AG08395 (cell line): ENCODE results near the gene CHMP4B.
"Not testable (repeated sequence)": the region's sequence is repeated elsewhere in the genome, so short reads cannot be mapped to it uniquely, and the experiment has no call there.

ENCODE experiments used
- DNase-seq: peaks from one replicate; pipeline ENCODE4 v3.0.0; 2012; ENCODE audit warnings: mixed read lengths, low spot score

Gene CHMP4B

DNA sequence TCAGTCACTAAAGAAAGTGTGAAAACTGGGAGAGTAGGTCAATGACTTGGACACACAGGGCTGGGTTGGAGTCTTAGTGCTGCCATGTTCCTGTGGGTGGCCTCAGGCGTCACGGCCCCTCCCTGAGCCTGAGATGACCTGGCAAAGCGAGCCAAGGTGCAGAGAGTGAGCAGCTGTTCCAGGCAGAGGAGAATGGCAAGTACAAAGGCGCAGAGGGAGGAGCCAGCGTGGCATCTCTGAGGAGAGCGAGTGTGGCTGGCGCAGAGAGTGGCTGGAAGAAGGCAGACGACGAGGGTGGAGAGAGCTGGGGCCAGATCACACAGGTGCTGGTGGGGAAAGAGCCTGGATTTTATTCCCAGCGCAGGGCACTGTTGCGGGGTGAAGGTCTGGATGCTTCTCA is 20.6 kb upstream of the CHMP4B start:
- DNase-seq, result no peak

DNA sequence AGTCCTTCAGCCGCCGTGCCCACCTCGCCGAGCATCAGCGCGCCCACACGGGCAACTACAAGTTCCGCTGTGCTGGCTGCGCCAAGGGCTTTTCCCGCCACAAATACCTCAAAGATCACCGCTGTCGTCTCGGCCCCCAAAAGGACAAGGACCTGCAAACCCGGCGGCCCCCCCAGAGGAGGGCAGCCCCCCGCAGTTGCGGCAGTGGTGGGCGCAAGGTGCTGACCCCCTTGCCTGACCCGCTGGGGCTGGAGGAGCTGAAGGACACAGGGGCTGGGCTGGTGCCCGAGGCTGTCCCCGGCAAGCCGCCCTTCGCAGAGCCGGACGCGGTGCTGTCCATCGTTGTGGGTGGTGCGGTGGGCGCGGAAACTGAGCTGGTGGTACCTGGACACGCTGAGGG is 20.1 kb upstream of the CHMP4B start:
- no peak for DNase-seq

DNA sequence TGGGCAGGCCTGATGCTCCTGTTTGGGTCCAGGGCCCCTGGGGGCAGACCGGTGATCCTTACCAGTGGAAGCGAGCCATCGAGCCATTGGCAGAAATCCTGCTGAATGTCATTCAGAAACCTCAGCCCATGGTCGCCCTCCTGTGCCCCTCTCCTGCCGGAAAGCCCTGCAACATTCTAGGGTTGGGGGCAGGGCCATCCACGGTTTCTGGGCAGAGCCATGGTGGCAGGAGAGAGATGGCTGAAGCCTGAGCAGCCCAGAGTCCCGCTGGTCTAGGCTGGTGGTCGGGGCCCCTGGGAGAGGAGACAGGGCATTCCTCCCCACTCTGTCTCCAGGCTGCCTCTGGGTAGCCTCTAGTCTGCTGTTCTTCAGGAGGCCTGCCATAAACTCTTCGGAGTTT is 19.6 kb upstream of the CHMP4B start:
- no peak for DNase-seq

DNA sequence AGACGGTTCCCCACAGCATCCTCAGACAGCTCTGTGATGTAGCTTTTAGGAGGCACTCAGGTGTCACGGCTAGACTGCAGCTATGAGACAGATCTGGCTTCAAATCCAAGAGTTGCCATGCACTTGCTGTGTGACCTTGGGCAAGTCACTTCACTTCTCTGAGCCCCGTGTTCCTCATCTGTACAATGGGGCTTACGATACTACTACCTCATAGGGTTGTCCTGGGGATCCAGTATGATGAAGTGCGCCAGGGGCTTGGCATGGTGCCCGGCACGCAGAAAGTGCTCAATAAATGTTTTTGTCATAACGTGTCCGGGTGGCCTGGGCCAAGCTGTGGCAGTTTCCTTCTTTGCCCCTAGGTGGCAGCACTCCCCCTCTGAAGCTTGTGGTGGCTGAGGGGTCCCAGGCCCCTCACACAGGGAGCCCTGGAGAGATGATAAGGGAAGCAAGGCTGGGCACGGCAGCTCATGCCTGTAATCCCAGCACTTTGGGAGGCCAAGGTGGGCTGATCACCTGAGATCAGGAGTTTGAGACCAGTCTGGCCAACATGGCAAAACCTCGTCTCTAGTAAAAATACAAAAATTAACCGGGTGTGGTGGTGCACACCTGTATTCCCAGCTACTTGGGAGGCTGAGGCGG is 19.1 kb upstream of the CHMP4B start:
- DNase-seq, result peak; percentile 41

DNA sequence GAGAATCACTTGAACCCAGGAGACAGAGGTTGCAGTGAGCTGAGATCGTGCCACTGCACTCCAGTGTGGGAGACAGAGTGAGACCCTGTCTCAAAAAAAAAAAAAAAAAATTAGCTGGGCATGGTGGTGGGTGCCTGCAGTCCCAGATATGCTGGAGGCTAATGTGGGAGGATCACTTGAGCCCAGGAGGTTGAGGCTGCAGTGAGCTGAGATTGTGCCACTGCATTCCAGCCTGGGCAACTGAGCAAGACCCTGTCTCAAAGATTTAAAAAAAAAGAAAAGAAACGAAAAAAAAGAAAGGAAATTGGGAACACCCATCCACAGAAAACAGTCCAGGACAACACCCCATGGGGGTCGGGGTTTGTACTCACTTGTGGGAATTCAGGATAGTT is 18.6 kb upstream of the CHMP4B start:
- DNase-seq, result not testable (repeated sequence)

DNA sequence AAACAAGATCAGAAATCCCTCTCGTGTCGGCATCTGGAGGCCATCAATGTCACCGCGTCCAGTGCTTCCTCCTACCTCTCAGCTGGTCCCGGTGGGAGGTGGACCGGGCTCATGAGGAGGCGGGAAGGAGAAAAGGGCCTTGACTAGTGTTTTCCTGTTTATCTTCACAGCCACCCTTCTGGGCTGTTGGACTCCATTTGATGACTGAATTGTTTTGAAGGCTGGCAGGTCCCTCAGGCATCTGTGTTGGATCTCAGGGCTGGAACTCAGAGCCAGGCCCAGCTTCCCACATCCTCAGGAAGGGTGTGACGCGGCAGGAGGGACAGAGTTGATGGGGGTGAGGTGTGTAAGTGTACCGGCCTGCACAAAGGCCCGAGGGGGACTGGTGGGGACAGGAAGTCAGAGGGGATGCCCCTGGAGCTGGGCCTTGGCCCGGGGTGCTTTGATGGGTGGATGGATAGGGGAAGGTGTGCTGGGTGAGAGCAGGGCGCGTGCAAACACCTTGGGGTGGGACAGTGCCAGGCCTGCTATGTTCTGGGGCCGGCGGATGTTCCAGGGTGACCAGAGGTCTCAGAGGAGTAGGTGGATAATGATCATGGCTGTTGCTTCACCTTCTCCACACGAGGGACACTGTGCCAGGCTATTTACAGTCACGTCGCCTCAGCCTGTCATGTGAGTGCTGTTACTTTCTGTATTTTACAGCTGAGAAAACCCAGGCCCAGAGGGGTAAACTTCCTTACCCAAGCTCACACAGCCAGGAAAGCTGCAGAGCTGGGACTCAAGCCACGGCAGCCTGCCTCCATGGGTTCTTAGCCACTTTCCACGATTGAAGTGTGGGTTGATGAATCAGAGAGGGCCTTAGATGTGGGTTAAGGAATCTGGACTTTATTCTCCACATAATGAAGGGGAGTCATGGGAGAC is 17.9 kb upstream of the CHMP4B start:
- DNase-seq, result peak; percentile 42

DNA sequence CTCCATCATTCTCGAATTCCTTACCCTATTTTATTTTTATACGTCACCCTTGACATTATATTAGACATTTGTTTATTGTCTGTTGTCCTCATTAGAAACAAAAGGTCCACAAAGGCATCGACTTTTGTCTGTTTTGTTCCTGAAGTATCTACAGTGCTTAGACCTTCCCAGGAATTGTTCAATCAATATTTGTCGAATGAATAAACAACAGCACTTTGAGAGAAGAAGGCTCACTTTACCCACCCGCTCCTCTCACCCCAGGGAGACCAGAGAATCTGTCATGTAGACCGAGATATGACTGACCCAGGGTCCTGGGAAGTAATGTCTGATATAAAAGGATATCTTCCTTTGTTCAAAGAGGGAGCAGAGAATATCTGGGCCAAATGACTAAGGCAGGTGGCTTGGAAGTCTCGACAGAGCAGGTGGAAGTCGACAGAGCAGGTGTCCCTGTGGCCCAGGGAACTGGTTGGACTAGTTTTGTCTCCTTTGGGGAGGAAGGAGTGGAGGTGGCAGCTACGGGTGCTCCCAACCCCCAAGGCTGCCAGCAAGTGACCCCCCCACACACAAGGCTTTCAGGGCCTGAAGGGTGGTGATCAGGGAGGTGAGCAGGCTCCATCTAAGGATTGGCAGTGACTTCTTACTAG is 14.8 kb upstream of the CHMP4B start:
- no peak for DNase-seq

DNA sequence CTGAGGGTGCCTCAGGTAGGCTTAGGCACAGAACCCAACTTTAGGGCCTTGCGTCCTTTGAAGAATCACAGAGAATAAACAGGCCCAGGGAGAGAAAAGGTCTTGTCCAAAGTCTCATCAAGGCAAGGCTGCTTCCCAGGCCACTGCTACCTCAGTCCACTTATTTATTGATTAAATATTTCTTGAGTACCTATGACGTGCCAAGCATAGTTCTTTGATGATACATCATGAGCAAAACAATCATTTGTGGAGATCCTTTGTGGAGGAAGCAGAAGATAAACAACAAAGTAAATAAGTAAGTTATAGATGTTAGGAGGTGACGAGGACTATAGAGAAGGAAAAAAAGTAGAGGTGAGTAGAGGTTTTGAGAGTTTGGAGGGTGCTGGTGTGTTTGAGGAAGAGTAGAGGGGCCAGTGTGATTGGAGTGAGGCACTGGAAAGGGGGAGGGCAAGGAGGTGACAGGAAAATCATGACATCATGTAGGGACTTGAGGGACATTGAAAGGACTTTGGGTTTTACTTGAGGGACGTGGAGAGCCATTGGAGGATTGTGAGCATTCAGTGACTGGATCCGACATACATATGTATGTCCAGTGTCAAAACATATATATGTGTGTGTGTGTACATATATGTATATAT is 14.1 kb upstream of the CHMP4B start:
- DNase-seq, result no peak

DNA sequence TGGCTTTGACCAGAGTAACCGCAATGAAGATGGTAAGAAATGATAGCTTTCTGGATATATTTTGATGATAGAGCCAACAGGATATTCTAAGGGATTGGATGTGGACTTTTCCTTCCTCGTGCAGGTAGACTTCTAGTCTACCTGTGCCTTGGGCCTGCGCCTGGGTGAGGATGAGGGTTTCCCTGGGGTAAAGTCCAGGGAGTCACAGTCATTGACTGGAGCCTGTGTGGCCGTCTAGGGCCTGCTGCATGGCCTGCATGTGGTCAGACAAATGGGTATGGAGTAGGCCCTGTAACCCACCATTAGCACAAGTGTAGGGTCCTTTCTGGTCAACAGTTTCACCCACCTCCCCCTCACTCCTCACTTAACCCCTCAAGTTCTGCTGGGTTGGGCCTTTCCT is 12.7 kb upstream of the CHMP4B start:
- DNase-seq, result no peak

DNA sequence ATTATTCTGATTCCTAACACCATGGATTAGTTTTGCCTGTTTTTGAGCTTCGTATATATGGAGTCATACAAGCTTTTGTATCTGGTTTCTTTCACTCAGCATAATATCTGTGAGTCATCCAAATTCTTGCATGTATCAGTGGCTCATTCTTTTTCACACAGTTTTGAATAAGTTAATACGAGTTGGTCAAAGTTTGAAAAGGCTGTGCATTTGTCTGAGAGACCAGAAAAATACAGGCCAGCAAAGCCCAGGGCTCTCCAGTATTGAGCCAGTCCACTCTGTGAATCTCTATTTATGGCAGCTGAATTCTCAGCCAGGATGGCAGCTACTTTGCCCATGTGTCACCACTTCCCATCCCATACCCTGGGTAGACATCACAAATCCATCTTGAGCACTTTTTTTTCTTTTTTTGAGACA is 7.2 kb upstream of the CHMP4B start:
- peak; percentile 71 for DNase-seq

DNA sequence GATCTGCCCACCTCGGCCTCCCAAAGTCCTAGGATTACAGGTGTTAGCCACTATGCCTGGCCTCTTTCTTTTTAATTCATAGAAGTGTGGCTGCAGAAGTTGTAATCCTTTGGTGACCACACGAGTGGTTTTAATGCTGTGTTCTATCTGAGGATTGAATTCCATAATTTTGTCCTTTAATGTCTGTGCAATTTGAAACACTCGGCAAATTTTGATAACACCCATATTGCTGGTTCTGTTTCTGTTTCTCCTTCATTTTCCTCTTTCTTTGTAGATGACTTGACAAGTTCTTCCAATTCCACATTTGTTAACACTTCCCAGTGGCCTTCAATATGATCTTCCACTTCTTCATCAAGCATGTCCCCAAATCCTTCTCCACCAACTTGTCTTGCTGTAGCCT is 2.8 kb upstream of the CHMP4B start:
- DNase-seq, result no peak

DNA sequence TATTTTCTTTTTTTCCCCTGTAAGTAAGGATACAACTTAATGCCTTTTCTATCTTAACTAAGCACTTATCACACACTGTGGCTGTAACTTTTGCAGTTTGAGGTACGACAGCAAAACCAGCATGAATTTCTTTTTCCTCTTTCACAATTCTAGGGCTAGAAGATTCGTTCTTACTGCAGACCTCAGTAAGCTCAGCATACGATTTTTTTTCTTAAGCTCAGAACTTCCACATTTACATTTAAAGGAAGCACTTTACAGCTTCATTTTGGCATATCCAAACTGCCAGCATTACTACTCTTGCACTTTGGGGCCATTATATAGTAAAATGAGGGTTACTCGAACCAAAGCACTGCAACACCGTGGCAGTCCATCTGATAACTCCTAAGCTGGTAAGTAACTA is 889 bp upstream of the CHMP4B start:
- DNase-seq, result no peak

DNA sequence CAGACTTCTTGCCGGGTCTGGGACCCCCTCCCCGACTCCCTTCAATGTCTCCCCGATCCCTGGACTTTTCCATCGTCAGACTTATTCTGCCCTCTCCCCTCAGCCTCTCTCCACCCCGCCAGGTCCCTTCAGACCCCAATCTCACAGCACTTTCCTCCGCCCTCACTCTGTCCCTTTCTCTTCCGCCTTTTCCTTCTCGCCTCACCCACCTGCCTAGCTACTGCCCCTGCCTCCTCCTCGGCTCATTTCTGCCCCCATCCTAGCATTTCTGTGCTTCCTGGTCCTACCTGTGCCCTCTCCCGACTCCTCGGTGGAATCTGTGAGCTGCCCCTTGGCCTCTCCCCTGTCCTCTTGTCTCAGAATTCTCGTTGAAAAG is 616 bp downstream of the CHMP4B start:
- DNase-seq, result no peak

DNA sequence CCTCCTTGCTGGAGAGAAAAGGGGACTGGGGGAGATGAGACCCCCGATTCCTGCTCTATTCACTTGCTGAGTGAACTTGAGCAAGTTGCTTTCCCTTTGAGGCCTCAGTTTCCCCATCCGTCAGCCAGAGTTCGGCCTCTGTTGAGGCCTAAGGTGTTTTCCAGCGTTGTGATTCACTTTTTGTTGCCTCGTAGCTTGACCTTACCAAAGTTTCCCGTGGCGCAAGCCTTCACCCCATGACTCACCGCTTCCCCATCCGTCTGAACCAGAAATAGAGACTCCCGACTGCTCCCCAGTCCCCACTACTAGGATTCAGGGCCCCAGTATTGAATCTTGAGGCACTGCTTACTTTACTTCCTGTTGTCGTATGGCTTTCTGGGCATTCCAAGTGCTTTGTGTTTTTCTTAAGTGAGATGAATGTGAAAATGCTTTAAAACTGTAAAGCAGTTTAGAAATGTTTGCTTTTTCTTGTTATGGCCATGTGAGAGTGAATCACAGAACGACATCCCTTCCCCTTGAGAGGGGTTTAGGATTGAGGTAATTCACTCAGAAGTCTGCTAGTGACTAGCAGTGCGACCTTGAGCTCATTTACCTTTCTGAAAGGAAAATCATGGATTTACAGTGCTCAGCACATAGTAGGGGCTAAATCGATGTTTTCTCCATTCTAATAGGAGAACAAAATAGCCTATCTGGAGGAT is 1.2 kb downstream of the CHMP4B start:
- peak; percentile 81 for DNase-seq

DNA sequence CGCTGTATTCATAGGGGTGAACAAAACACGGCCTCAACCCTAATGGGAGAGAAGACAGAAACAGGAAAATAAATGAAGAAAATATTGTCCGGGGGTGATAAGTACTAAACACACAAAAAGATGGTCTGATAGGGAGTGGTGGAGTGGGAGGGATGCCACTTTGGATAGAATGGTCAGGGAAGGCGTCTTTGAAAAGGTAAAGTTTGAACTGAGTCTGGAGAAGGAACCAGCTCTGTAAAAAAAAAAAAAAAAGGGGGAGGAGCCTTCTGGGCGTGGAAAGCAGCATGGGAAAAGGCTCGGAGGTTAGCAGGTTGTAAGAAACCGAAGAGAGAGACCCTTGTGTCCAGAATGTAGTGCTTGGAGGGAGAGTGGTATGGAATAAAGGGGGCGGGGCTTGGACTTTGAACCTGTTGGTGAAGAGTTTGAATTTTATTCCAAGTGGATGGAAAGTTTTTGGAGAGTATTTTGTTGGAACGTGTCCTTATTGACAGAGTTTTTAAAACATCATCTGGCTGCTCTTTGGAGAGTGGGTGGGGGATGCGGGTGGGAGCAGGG is 1.8 kb downstream of the CHMP4B start:
- peak; percentile 36 for DNase-seq

DNA sequence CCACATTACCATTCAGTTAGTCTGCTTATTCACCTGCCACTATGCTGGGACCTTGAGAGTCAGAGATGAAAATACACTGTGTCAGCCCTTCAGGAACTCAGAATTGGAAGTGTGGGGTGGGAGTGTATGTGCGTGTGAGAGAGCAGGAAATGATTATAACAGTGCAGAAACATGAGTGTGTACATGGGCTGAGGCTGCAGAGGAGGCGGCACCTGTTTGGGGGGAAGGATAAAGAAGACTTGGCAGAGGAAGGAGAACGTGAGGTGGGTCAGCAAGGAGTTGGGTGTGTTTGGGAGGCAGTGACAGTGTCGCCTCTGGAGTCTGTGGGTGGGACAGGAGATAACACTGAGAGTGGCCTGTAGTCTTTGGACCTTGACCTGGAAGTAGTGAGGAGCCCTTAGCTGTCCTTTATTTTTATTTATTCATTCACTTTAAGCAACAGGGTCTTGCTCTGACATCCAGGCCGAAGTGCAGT is 3.1 kb downstream of the CHMP4B start:
- no peak for DNase-seq

DNA sequence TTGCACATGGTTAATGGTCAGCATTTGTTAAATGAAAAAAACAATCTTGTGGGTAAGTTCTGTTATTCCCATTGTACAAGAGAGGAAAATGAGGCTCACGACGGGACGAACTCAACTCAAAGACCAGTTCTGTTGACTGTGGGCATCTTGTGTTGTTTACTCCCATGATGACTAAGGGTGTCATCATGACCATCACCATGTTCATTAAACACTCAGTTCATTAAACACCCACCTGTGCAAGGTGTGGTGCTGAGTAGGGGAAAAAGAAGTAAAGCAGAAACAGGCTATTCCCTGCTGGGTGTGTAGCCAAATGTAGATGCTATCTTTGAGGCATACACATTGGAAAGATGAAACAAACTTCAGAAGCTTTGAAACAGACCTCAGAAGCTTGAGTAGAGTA is 4.5 kb downstream of the CHMP4B start:
- DNase-seq, result no peak

DNA sequence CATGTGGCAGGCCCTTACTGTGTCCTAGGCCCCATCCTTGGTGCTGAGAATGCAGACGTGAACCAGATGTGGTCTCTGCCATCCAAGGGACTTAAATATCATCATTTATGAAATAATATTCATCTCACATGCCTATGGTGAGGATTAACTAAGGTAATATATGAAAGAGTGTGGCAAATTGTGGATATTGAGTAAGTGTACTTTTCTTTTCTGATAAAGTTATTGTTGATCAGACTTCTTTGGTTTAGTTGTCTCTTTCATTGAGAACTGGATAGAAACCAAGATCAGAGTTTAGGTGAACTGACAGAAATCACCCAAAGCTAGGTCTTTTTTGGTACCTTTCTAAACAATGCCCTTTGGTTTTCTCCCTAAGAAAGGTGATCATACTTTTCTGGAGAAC is 5.0 kb downstream of the CHMP4B start:
- no peak for DNase-seq

DNA sequence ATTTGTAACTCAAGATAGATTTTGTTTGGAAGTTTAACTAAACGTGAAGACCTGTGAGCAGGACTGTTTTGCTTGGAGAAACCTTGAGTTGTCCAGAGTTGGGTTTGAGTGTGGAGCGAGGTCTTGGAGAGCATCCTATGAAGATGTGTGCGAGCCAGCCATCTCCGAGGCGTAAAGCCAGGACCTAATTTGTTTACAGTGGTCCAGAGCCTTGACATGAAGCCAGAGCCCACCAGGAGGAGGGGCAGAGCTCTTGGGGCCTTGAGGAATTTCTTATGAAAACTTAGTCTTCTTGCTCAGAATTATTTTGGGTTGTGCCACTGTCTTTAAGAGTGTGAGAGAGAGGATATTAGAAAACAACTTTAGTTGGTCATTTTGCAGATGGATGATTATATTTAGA is 6.3 kb downstream of the CHMP4B start:
- DNase-seq, result no peak

DNA sequence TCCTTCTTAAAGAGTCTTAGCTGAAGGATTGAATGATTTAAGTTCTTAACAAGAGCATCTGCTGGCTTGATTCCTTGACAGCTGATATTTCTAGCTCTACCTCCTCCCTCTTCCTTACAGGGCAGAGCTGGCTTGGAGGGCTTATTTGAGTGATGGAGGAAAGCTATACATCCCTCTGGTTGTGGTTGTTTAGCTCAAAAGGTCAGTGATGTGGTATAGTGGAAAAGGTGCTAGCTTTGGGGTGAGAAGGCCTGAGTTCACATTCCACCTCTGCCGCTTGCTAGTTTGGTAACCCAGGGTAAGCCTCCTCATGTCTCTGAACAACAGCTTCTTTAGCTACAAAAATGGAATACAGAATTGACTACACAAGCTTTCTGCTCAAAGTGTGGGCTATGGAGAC is 8.3 kb downstream of the CHMP4B start:
- DNase-seq, result no peak

DNA sequence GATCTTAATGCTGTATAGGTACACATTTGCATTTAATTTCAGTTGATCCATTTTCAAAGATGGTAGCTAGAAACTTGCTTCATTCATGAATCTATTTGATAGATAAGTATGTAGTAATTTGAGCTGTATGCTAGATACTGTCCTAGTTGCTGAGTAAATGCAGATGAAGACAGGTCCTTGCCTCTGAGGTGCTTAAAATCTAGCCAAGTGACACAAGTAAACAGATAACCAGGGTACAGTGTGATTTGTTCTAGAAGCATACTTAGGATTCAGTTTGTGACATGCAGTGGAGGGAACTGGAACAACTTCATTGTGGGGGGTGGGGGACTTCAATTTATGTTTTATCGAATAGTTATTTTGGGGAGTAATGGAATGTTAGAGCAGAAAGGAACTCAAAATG is 9.2 kb downstream of the CHMP4B start:
- DNase-seq, result no peak
